ENCODE measurements around the gene DHX30. TPM values are rescaled to one million over a fixed set of nuclear protein-coding genes. Genes with fewer than 3 reads are reported as not detected.
"Not testable (repeated sequence)": the region's sequence is repeated elsewhere in the genome, so short reads cannot be mapped to it uniquely, and the experiment has no call there.

The DHX30 gene
- total RNA-seq, 1 donor from 2014 or later: 49.8 TPM

GRCh38 chr3:47885168-47885567 is 82.2 kb downstream of the DHX30 start:
- no peak for DNase-seq
- peaks cover 26% of the 10 kb centered on the region for H3K36me3 ChIP-seq
- H3K27ac ChIP-seq (replicated peaks): no peak overlapping the region
- peaks cover 41% of the 10 kb centered on the region for H3K4me1 ChIP-seq
- no peaks in the 10 kb centered on the region for H3K9me3 ChIP-seq (replicated peaks)
- no peaks in the 10 kb centered on the region for H3K27me3 ChIP-seq (ENCODE audit: low read depth)
- H3K4me3 ChIP-seq: no peak overlapping the region
- intact Hi-C loops (cut with micrococcal nuclease): no loop called here
- no peak for TF ChIP-seq CTCF (IDR thresholded peaks at IDR 0.05; ENCODE audit: borderline replicate concordance)

GRCh38 chr3:47887991-47888390 is 85.1 kb downstream of the DHX30 start:
- H3K4me1 ChIP-seq: peaks cover 69% of the 10 kb centered on the region
- DNase-seq; intact Hi-C loops (cut with micrococcal nuclease); H3K4me3 ChIP-seq; H3K27ac ChIP-seq (replicated peaks); H3K9me3 ChIP-seq (replicated peaks); H3K27me3 ChIP-seq (ENCODE audit: low read depth): not testable (repeated sequence)
- peaks cover 36% of the 10 kb centered on the region for H3K36me3 ChIP-seq

- peaks cover 81% of the 10 kb centered on the region for H3K4me1 ChIP-seq
- no peaks in the 10 kb centered on the region for H3K27me3 ChIP-seq (ENCODE audit: low read depth)
- no peak overlapping the region for H3K4me3 ChIP-seq
- no peak for DNase-seq
- intact Hi-C loops (cut with micrococcal nuclease): no loop called here
- no peak for TF ChIP-seq CTCF (IDR thresholded peaks at IDR 0.05; ENCODE audit: borderline replicate concordance)
- H3K27ac ChIP-seq (replicated peaks): peak overlapping the region; percentile 89
- H3K36me3 ChIP-seq: peaks cover 31% of the 10 kb centered on the region
- H3K9me3 ChIP-seq (replicated peaks): no peaks in the 10 kb centered on the region
Observed at GRCh38 chr3:47888986-47889757, 86.2 kb downstream of the DHX30 start.

- no peaks in the 10 kb centered on the region for H3K9me3 ChIP-seq (replicated peaks)
- intact Hi-C loops (cut with micrococcal nuclease): no loop called here
- peak overlapping the region; percentile 89 for H3K27ac ChIP-seq (replicated peaks)
- H3K27me3 ChIP-seq (ENCODE audit: low read depth): no peaks in the 10 kb centered on the region
- peaks cover 29% of the 10 kb centered on the region for H3K36me3 ChIP-seq
- no peak for DNase-seq
- peak overlapping the region; percentile 38 for H3K4me3 ChIP-seq
- H3K4me1 ChIP-seq: peaks cover 92% of the 10 kb centered on the region
- TF ChIP-seq CTCF (IDR thresholded peaks at IDR 0.05; ENCODE audit: borderline replicate concordance): no peak
Observed at GRCh38 chr3:47890126-47890827, 87.3 kb downstream of the DHX30 start.

GRCh38 chr3:47890828-47891612 is 88.1 kb downstream of the DHX30 start:
- H3K36me3 ChIP-seq: peaks cover 28% of the 10 kb centered on the region
- no peaks in the 10 kb centered on the region for H3K9me3 ChIP-seq (replicated peaks)
- peak; percentile 45 for DNase-seq
- peak overlapping the region; percentile 89 for H3K27ac ChIP-seq (replicated peaks)
- H3K4me3 ChIP-seq: peak overlapping the region; percentile 38
- TF ChIP-seq CTCF (IDR thresholded peaks at IDR 0.05; ENCODE audit: borderline replicate concordance): no peak
- no peaks in the 10 kb centered on the region for H3K27me3 ChIP-seq (ENCODE audit: low read depth)
- peaks cover 97% of the 10 kb centered on the region for H3K4me1 ChIP-seq
- intact Hi-C loops (cut with micrococcal nuclease): no loop called here

Measured in left ventricle myocardium inferior (tissue), 1 donor.